ENCODE data around the gene SAG. TPM values are rescaled to one million over a fixed set of nuclear protein-coding genes. Genes with fewer than 3 reads are reported as not detected.

Gene SAG
- total and polyA plus RNA-seq, 7 donors: not detected

DNA sequence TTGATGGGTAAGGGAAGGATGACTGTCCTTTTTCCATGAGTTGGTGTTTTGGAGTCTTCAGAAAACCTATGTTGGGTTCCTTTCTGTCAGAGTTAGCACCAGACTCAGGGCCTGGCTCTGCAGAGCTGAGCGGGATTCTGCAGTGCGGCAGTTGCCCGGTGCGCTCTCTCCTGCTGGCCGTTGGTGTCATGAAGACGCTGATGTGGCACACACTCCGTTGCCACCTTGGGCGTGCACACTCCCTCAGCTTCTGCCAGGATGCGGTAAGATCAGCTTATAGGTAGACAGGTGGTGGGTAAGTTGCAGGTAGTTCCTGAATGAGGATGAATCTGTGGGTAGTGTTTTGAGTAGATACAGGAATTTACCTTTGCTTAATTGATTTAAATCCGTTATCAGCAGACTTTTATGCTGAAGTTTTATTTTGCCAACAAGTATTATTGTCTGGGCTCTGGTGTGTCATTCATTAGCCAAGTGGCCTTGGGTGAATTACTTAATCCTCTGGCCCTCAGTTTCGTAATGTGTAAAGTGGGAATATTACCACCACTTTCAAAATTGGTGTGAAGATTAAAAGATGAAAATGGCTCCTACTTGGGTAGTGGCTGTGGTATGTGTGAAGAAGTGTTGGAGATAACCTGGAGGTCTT is 73.5 kb downstream of the SAG start:
- H3K4me1 ChIP-seq: peaks cover 19% of the 10 kb centered on the region
- H3K27ac ChIP-seq: no peak overlapping the region
- DNase-seq: no peak
- intact Hi-C loops (cut with DNase I): no loop called here
- TF ChIP-seq CTCF (IDR thresholded peaks at IDR 0.05): no peak
- no peak for ATAC-seq
- H3K4me3 ChIP-seq: no peak overlapping the region
- no peaks in the 10 kb centered on the region for H3K9me3 ChIP-seq
- WGBS, 3 donors: 87 to 93% (median 90%) methylated on average over 11 of the region's 11 CpGs
- no peaks in the 10 kb centered on the region for H3K27me3 ChIP-seq (ENCODE audit: insufficient read depth in 3 of 3, low read length in 2 of 3)
- H3K36me3 ChIP-seq (ENCODE audit: insufficient read depth in 1 of 2, low read depth in 1 of 2): no peaks in the 10 kb centered on the region

- TF ChIP-seq CTCF (IDR thresholded peaks at IDR 0.05): no peak
- H3K27ac ChIP-seq: no peak overlapping the region
- H3K4me1 ChIP-seq: peaks cover 24% of the 10 kb centered on the region
- intact Hi-C loops (cut with DNase I): no loop called here
- H3K27me3 ChIP-seq (ENCODE audit: insufficient read depth in 3 of 3, low read length in 2 of 3): no peaks in the 10 kb centered on the region
- WGBS, 3 donors: 93 to 96% (median 95%) methylated on average over 4 of the region's 4 CpGs
- H3K9me3 ChIP-seq: no peaks in the 10 kb centered on the region
- ATAC-seq (no peak), DNase-seq (no peak)
- H3K36me3 ChIP-seq (ENCODE audit: insufficient read depth in 1 of 2, low read depth in 1 of 2): no peaks in the 10 kb centered on the region
- H3K4me3 ChIP-seq: no peak overlapping the region
Observed at GRCh38 chr2:233381638-233381995, 74.0 kb downstream of the SAG start.

- no peak for ATAC-seq
- intact Hi-C loops (cut with DNase I): no loop called here
- whole genome bisulfite sequencing, 3 donors: 82 to 89% (median 86%) methylated on average over 10 of the region's 10 CpGs
- no peaks in the 10 kb centered on the region for H3K36me3 ChIP-seq (ENCODE audit: insufficient read depth in 1 of 2, low read depth in 1 of 2)
- no peaks in the 10 kb centered on the region for H3K27me3 ChIP-seq (ENCODE audit: insufficient read depth in 3 of 3, low read length in 2 of 3)
- no peaks in the 10 kb centered on the region for H3K9me3 ChIP-seq
- H3K4me3 ChIP-seq: no peak overlapping the region
- H3K27ac ChIP-seq: no peak overlapping the region
- TF ChIP-seq CTCF (IDR thresholded peaks at IDR 0.05): no peak
- DNase-seq: no peak
- H3K4me1 ChIP-seq: peaks cover 46% of the 10 kb centered on the region
Observed at GRCh38 chr2:233384015-233384414, 76.4 kb downstream of the SAG start.

- peaks cover 46% of the 10 kb centered on the region for H3K4me1 ChIP-seq
Observed at GRCh38 chr2:233384811-233385488, 77.3 kb downstream of the SAG start.

More at GRCh38 chr2:233384811-233385488, 77.3 kb downstream of the SAG start:
- DNase-seq (no peak), ATAC-seq (peak in 2 of 4 donors; percentile 25 to 35)
- no peaks in the 10 kb centered on the region for H3K27me3 ChIP-seq (ENCODE audit: insufficient read depth in 3 of 3, low read length in 2 of 3)
- 72 to 84% (median 73%) methylated on average over 12 of the region's 12 CpGs for WGBS, 3 donors
- no peak overlapping the region for H3K27ac ChIP-seq
- H3K4me3 ChIP-seq: no peak overlapping the region
- peaks cover 0 to 3% of the 10 kb centered on the region in 2 donors for H3K36me3 ChIP-seq (ENCODE audit: insufficient read depth in 1 of 2, low read depth in 1 of 2)
- intact Hi-C loops (cut with DNase I): no loop called here
- H3K9me3 ChIP-seq: no peaks in the 10 kb centered on the region
- TF ChIP-seq CTCF (IDR thresholded peaks at IDR 0.05): no peak

Measured in psoas muscle (tissue), 8 donors.